NCI-H187 treated with DMSO at 0.1 percent for 48 hours (cell line): ENCODE data around the gene RET.
A peak's percentile ranks its signal among the peaks of the same experiment; 100 is the strongest.
"Not testable (repeated sequence)": the region's sequence is repeated elsewhere in the genome, so short reads cannot be mapped to it uniquely, and the experiment has no call there.

Experiments used
- DNase-seq: peaks from one replicate; lab custom pipeline; 2025; lab: John Stamatoyannopoulos, UW

RET gene

DNA sequence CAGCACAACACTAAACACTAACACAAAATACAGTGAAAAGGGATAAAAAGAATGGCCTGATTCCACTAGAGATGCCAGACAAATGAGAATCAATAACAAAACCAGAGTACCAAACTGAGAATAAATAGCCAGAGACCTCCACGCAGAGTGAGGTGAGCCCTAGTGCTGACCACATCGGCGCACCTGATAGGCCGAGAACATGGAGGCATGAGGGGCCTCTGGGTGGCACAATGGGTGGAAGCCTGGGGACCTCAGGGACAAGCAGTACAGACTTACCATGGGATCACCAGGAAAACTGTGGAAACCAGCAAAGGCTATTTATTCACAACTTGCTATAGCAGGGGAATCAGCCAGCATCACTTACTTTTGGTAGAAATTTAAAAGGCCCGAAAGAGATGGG is 59.6 kb downstream of the RET start:
- DNase-seq, result no peak

DNA sequence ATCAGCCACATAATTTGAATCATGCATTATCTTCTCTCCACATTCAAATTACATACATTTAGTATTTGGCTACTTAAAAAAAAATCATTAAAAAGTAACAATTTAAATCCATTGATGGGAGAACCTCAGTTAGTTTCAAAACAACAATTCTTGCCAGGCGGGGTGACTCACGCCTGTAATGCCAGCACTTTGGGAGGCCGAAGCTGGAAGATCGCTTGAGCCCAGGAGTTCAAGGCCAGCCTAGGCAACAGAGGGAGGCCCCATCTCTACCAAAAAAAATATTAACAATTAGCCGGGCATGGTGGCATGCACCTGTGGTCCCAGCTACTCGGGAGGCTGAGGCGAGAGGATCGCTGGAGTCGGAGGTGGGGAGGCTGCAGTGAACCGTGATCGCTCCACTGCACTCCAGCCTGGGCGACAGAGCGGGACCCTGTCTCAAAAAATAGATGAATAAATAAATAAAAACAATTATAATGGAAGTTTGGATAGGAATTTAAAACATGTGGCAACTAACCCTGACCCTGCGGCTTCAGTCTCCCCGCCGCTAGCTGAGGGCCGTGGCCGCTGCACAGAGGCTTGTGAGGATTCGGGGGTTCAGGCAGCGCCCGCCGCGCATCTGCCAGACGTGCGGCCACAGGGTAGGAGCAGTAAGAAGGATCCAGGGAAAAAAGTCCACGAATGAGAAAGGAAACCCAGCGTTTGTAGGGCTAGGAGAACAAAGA is 60.3 kb downstream of the RET start:
- DNase-seq, result no peak

DNA sequence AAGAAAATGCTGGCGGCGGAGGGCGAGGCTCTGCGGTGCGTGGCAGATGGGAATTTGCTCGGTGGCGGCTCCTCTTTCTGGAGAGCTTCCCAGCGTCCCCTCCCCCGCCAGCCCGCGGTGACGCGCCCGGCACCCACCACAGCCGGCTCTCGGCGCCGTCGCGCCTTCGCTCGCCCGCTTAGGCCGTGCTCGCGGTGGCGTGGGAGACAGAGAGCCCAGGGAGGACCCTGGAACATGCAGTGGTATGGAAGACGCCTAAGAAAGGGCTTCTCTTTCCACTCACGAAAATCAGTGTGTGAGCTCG is 60.8 kb downstream of the RET start:
- DNase-seq, result no peak

DNA sequence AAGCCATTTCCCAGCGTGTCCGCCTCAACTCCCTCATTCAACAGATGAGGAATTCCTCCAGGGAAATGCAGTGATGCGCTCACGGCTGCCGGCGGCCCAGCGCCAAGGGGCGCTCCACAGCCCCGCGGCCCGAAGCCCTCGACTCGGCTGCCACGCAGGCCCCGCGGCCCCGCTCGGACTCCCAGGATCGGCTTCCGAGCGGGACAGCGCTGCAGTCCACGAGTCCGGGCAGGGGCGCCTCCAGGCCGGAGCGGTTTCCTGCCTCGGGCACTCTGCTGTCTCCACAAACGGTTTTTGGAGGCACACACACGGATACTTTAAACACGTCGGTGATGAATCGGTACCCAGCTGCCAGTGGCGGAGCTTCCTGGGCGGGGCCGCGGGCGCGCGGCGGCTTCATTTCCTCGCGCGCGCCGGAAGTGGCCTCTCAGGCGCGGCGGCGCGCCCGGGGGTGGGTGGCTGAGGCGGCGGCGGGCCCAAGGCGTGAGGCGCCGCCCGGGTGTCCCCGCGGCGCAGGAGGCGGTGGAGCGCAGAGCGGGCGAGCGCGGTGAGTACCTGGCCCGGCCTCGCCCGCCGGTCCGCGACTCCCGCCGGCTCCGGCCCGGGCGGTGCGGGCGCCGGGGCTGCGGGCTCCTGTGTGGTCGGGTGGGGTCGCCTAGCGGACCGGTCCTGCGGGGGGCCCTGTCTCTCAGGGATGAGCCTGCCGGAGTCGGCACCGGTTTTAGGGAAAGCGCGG is 61.3 kb downstream of the RET start, which contains the start of gene CSGALNACT2:
Gene CSGALNACT2 (plus strand): TSS at position 425 of the 736 bp plus-strand sequence. CDS start 16,705 bp downstream, outside the sequence.
- DNase-seq, result peak; percentile 9

DNA sequence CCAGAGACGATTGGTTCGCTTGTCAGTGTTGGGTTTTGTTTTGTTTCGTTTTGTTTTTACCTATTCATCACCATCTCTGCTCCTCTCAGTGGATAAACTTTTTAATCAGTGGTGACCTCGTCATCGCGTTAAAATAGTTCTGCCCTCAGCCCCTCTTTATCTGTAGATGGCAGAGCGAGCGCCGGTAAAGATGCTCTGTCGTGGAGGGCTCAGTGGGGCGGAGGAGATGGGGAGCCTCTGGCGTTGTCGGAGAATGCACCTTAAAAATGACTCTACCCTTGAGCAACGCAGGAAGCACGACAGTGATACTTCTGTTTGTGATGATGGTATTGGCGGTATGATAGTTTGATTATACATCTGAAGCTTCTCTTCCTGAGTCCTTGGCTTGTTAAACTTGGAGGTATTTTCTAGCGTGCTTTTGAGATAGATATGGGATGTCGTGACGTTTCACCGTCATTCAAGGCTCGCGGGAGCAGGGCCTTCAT is 61.9 kb downstream of the RET start:
- DNase-seq, result no peak

DNA sequence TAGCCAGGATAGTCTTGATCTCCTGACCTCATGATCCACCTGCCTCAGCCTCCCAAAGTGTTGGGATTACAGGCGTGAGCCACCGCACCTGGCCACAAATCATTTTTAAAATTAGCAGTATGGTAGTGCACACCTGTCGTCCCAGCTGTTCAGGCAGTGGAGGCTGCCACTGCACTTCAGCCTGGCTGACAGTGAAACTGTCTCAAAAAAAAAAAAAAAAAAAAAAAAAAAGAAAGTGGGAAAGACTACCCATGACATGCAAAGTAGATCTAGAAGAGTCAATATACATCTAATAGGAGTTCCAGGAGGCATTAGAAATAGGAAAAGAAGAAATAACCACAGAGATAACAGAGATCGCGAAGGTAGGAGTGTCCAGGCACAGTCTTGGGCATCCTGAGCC is 64.6 kb downstream of the RET start:
- DNase-seq, result no peak

DNA sequence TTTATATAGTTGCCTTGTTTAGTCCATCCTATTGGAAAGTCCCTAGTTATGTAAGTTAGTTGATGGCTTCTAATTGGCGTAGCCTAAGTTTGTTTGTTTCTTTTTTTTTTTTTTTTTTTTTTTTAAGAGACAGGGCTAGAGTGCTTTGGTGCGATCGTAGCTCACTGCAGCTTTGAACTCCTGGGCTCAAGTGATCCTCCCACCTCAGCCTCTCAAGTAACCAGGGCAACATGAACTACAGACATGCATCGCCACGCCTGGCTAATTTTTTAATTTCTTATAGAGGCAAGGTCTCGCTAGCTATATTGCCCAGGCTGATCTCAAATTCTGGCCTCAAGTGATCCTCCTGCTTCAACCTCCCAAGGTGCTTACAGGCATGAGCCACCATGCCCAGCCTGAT is 68.4 kb downstream of the RET start:
- peak; percentile 12 for DNase-seq

DNA sequence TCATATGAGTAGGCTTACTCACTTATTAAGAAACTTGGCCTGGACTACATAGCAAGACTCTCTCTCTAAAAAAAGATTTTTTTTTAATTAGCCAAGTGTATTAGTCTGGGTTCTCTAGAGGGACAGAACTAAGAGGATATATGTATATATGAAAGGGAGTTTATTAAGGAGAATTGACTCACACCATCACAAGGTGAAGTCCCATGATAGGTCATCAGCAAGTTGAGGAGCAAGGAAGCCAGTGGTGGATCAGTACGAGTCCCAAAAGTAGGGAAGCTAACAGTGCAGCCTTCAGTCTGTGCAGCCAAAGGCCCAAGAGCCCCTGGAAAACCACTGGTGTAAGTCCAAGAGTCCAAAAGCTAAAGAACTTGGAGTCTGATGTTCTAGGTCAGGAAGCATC is 69.1 kb downstream of the RET start:
- not testable (repeated sequence) for DNase-seq

DNA sequence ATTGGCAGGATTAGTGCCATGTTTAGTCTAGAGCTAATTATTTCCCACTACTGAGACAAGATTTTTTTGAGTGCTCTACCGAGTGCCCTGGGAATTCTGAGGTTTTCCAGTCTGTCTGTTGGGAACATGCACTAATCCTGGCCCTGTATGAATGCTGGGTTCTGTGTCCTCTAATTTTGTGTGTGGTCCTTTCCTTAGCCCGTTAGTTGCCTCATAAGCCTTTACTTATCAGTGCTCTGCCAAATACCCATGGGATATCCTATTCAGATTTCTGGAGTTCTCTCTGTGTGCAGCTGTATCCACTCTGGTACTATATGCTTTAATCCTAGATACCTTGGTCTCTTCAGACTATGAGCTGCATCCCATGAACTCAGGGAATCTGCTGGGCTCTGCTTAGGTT is 74.5 kb downstream of the RET start:
- no peak for DNase-seq

DNA sequence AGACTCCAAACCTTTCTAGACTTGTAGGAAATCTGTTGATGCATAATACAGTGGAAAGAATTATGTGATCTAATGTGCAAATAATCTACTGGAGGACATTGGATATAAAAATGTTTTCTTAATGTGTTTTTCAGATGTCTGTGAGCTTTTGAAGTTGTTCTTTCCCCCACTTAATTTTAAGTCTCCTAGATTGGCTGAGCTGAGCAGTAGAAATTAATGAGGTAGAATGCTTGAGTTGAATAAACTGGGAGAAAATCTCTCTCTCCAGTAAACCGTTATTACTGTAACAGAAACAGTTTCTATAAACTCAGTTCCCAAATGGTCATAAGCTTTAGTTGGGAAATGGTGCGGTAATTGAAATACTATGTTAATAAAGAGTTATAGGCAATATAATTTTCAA is 77.0 kb downstream of the RET start:
- no peak for DNase-seq

DNA sequence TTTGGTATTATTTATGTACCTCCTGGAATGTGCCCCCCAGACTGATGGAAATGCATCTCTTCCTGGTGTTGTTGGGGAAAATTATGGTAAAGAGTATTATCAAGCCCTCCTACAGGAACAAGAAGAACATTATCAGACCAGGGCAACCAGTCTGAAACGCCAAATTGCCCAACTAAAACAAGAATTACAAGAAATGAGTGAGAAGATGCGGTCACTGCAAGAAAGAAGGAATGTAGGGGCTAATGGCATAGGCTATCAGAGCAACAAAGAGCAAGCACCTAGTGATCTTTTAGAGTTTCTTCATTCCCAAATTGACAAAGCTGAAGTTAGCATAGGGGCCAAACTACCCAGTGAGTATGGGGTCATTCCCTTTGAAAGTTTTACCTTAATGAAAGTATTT is 78.4 kb downstream of the RET start:
- no peak for DNase-seq

DNA sequence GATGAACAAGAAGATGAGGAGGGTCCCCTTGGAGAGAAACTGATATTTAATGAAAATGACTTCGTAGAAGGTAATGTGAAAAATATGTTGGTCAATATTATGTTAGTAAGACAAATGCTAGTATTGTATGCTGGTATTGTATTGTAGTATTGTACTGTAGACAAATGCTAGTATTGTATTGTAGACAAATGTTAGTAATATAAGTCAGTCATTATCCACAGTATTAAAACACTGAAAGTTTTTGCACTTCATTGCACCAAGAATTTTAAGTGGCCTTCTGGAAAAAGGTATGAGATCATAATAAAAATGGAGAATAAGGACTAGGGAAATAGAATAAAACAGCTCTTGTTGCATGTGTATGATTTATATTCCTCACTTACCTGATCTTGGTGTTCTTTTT is 78.9 kb downstream of the RET start:
- no peak for DNase-seq

DNA sequence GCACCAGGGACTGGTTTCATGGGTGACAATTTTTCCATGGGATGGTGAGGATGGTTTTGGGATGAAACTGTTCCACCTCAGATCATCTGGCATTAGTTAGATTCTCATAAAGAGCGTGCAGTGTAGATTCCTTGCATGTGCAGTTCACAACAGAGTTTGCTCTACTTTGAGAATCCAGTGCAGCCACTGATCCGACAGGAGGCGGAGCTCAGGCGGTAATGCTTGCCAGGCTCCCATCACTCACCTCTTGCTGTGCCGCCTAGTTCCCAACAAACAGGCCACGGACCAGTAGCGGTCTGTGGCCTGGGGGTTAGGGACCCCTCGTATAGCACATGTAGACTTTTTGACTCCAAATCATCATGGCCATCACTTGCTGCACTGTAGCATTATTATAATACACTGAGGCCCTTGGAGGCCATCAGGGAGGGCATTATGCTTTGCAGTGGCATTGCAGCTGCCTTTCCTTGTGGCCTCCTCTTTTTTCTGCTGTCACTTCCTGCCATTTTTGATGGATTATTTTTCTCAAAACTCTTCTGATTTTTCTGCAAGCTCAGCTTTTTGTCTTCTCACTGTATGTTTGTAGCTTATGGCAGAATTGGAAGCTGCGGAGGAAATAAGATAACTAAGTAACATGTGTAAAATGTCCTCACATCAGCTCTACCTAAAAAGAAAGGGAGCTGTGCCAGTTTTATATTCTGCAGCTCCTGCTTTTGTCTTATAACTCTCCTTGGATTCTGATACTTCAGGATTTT is 79.9 kb downstream of the RET start:
- DNase-seq, result no peak

DNA sequence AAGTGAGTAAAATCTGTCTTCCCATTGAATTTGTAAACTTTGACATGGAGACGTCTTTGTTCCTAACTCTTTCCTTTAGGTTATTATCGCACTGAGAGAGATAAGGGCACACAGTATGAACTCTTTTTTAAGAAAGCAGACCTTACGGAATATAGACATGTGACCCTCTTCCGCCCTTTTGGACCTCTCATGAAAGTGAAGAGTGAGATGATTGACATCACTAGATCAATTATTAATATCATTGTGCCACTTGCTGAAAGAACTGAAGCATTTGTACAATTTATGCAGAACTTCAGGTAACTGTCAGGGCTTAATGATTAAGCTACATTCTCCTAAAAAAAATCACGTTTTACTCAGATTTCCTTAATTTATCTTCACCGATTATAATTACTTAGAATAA is 81.8 kb downstream of the RET start:
- DNase-seq, result no peak

DNA sequence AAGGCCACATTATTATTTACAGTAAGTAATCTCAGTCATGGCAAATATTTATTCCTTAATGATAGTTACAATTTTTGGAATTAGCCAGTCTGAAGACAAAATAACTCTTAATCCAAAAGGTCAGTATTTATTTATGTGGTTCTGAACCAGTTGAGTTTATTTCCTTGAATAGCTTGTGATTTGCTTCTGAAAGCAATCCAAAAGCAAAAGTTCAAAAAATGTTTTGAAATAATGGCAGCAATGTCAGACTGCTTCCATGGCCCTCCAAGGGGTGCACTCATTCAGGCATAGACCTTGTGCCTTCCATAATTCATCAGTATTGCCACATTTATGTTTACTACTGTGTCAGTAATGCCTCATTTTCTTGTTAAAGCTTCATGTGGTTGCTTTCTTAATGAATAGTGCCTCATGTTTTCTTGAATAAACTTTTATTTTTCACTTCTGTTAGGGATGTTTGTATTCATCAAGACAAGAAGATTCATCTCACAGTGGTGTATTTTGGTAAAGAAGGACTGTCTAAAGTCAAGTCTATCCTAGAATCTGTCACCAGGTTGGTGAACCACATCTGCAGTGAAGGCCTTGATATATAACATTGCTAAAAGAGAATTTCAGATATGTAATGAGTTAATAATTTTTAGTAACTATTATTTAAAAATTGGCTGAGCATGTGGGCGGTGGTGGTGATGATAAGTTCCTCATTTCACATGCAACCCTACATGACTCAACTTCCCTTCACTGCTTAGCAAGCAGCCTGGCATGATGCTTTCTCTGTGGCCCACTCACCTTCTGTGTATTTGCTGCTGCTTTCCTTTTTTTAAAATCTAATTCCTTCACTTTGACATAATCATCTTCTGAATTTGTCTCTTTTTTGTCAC is 83.4 kb downstream of the RET start:
- no peak for DNase-seq

DNA sequence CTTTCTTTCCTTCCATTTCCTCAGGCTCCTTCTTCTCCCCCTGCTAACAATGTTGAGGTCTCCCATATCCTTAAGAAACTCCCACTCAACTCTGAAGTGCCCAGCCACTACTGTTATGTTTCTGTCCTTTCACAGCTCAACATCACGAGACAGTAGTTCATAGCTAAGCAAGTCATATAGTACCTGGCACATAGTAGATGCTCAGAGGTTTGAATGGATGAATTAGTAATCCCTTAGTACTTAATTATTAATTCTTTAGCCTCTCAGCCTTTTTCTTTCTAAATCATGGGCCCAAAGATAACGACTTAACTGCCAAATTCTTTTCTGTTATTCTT is 84.0 kb downstream of the RET start:
- DNase-seq, result no peak

DNA sequence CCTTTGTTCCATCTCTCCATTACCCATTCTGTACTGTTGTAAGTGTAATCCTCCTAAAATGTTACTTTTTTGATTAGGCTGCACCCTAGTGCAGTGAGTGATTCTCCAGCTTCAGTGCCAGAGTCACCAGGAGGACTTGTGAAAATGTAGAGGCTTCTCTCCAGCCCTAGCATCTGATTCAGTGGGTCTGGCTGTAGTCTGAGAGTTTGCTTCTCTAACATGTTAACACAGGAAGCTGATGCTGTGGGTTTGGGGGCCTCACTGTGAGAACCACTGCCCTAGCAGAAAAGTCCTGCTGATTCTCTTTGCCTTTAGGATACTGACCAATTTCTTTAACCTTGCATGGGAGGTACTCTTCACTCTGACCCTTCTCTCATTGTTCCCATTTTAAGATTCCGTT is 85.7 kb downstream of the RET start:
- DNase-seq, result no peak

DNA sequence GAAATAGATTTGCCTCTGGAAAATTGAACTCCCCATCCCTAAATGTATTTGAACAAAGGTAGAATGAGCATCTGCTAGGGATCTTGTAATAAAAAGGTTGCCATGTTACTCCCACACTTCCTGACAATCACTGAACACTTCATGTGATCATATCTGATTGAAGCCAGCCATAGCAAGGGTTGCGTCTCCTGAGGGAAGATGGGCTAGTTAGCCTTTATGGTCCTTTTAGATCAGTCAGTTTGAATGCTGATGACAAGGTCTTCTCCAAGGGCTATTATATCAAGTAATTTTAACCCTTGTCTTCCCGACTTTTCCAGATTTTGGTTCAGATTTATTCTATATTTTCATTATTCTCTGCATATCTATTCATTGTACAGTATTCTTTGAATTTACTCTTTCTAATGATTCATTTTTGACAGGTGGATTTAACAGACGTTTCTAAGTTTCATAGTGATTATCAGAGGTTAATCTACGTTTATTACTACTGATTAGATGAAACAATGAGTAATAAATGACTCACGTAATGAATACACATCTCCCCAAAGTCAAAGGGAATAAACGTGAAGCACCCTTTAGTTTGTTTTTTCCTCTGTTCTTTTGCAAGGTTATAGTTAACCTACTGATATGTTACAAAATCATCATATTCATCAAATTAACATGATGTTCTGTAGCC is 89.5 kb downstream of the RET start:
- DNase-seq, result no peak

DNA sequence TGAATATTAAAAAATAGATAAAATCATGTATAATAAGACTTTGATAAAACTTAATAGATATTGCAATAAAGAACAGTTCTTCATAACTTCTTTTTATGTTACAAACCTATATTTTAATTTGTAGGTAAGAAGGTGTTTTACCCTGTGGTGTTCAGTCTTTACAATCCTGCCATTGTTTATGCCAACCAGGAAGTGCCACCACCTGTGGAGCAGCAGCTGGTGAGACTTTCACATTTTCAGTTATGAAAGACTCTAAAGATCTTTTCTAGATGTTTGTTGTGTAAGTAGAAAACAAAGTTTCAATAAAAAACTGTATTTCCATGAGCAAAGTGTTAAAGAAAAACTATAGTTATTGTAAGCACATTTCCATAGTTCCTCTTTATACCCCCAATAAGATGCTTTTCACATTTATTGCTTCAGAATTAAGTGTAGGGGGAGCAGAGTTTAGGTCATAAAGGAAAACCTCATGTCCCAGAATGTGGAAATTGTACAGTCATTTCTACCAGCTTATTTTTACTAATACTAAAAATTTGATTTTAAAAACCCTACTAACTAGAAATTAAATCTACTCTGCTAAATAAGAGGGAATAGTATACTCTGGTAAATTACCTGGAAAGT is 90.1 kb downstream of the RET start:
- DNase-seq, result no peak

DNA sequence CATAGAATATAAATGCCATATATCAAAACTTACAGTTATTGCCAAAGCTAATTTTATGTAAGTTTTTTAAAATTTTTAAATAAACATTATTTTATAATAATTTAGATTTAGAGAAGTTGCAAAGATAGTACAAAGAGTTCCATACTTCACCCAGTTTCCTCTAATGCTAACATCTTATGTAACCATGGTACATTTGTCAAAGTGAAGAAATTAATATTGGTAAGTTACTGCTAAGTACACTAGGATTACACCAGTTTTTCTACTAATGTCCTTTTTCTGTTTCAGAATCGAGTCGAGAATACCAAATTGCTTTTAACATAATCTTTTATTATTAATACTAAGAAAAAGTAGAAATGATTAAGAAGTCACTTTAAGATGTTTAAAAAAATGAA is 90.6 kb downstream of the RET start:
- DNase-seq, result no peak

DNA sequence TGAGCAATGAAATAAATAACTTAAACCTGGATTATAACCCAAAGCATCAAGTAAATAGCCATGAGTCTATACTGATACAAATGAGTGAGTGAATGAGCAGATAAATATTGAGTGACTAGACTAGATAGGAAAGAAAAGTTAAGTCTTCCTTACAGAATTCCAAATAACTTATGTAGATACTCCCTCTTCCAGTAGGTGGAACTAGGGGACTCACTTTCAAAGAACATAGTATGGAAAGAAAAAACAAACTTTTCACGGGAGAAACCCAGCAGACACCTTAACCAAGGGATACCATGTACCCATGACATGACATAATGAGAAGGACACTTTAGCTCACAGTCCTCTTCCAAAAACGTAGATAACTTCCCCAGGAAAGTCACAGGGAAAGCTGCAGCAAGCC is 93.6 kb downstream of the RET start:
- DNase-seq, result no peak
